HS-27A (cell line): Measurements from ENCODE around the gene TMEM190.

Experiments used
- DNase-seq: peaks from one replicate; pipeline ENCODE4 v3.0.0-alpha.2; 2012; ENCODE audit warnings: low read depth, missing footprints

TMEM190 gene

GRCh38 chr19:55372316-55373081 lies 4.1 kb upstream of the TMEM190 start:
- DNase-seq, result no peak

GRCh38 chr19:55373306-55373992 lies 3.2 kb upstream of the TMEM190 start:
- no peak for DNase-seq

- peak; percentile 57 for DNase-seq
Measured at GRCh38 chr19:55373993-55374757, 2.5 kb upstream of the TMEM190 start.

- no peak for DNase-seq
Measured at GRCh38 chr19:55377356-55378131, 918 bp downstream of the TMEM190 start.

- no peak for DNase-seq
Measured at GRCh38 chr19:55379174-55379573, 2.5 kb downstream of the TMEM190 start.

- DNase-seq, result no peak
Measured at GRCh38 chr19:55382013-55382412, 5.4 kb downstream of the TMEM190 start.

GRCh38 chr19:55382522-55383054 lies 6.0 kb downstream of the TMEM190 start:
- DNase-seq, result no peak

- DNase-seq, result no peak
Measured at GRCh38 chr19:55383279-55384130, 6.9 kb downstream of the TMEM190 start.

- no peak for DNase-seq
Measured at GRCh38 chr19:55384131-55384919, 7.7 kb downstream of the TMEM190 start, which contains the start of gene TMEM238. TSS of gene TMEM238 (minus strand) at chr19:55384292. CDS start at chr19:55384259, 33 bp downstream.

- peak; percentile 99 for DNase-seq
Measured at GRCh38 chr19:55384920-55385723, 8.5 kb downstream of the TMEM190 start.

- DNase-seq, result no peak
Measured at GRCh38 chr19:55385724-55386492, 9.3 kb downstream of the TMEM190 start, which contains the start of gene RPL28. TSS of gene RPL28 (plus strand) at chr19:55385932. CDS start at chr19:55386358, 426 bp downstream.

- DNase-seq, result no peak
Measured at GRCh38 chr19:55386493-55386971, 9.9 kb downstream of the TMEM190 start.

GRCh38 chr19:55387736-55388497 lies 11.3 kb downstream of the TMEM190 start:
- DNase-seq, result no peak

- DNase-seq, result no peak
Measured at GRCh38 chr19:55389386-55390317, 13.0 kb downstream of the TMEM190 start.

GRCh38 chr19:55390461-55390880 lies 13.8 kb downstream of the TMEM190 start:
- no peak for DNase-seq

GRCh38 chr19:55391191-55391670 lies 14.6 kb downstream of the TMEM190 start:
- no peak for DNase-seq
